HG03135 (cell line): ENCODE results near the gene CUTA.
"Not testable (repeated sequence)": the region's sequence is repeated elsewhere in the genome, so short reads cannot be mapped to it uniquely, and the experiment has no call there.

Experiments
- ATAC-seq: cut with Tn5 transposase; IDR thresholded peaks from one replicate; pipeline ENCODE4 v1.9.1; 2021; ENCODE audit warnings: mild to moderate bottlenecking, moderate library complexity; ENCODE audit not compliant: unreplicated experiment

CUTA gene

DNA sequence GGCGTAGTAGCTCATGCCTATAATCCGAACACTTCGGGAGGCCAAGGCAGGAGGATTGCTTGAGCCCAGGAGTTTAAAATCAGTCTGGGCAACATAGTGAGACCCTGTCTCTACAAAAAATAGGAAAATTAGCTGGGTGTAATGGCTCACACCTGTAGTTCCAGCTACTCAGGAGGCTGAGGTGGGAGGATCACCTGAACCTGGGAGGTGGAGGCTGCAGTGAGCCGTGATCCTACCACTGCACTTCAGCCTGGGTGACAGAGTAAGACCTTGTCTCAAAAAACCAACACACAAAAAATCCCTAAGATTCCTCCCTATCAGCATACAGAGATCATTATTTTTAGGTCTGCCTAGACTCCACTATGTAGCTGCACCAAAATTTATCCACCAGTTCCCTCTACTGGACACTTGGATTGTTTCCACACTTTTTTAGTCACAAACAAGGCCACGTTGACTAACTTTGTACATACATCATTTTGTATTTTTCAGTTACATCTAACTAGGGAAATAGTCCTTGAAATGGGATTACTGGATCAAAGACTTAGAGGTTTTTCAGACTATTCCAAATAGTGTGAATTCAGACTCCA, 10.7 kb downstream of the CUTA start:
- ATAC-seq = no peak

DNA sequence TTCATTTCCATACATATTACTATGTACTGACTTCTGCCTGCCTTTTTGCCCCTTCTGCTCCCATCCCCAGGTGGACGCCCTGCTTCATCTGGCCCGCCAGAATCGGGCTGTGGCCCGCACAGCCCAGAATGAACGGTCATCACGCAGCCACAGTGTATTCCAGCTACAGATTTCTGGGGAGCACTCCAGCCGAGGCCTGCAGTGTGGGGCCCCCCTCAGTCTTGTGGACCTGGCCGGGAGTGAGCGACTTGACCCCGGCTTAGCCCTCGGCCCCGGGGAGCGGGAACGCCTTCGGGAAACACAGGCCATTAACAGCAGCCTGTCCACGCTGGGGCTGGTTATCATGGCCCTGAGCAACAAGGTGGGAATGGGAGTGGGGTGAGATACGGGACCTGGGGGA, 11.8 kb downstream of the CUTA start:
- ATAC-seq = no peak

DNA sequence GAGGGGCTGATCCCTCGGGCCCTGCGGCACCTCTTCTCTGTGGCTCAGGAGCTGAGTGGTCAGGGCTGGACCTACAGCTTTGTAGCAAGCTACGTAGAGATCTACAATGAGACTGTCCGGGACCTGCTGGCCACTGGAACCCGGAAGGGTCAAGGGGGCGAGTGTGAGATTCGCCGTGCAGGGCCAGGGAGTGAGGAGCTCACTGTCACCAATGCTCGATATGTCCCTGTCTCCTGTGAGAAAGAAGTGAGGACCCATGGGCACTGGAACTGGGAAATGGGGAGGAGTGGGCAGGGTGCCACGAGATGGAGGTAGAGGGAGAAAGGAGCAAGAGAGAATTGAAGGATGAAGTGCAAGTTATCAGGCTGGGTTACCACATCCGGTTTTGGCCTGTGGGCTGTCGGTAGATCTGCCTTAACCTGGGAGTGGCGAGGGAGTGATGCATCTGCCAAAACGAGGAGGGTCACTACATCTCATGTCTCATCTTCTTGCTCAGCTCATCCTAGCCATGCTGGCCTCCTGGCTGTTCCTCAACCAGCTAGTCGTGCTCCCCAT, 12.4 kb downstream of the CUTA start:
- ATAC-seq = no peak

DNA sequence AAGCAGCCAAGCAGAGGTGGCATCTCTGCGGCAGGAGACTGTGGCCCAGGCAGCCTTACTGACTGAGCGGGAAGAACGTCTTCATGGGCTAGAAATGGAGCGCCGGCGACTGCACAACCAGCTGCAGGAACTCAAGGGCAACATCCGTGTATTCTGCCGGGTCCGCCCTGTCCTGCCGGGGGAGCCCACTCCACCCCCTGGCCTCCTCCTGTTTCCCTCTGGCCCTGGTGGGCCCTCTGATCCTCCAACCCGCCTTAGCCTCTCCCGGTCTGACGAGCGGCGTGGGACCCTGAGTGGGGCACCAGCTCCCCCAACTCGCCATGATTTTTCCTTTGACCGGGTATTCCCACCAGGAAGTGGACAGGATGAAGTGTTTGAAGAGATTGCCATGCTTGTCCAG, 13.0 kb downstream of the CUTA start:
- no peak for ATAC-seq

DNA sequence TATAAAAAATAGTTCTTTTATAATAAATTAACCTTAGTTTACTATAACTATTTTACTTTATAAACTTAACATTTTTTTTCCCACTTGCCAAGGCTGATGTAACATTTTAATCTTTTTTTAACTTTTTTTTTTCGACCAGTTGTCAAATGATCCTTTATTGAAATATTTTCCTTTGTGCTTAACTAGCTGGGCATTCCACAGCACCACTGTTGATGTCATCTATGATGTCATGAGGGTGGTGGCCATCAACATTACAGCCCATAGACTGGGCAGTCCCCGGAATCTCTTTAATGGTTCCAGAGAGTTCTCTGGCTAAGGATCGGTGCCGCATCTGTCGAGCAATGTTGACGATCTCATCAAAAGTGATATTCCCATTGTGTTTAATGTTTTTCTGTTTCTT, 18.0 kb downstream of the CUTA start:
- ATAC-seq = not testable (repeated sequence)

DNA sequence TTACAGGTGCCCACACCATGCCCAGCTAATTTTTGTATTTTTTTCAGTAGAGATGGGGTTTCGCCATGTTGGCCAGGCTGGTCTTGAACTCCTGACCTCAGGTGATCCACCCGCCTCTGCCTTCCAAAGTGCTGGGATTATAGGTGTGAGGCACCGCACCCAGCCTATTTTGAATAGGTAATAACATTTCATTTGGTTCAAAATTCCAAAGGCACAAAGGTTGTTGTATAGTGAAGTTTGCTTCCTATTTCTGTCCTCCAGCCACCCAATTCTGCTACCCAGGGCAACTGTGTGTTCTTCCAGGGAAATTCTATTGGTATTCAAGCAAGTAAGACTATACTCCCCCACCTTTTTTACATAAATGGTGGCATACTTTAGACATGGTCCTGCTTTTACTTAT, 19.3 kb downstream of the CUTA start:
- not testable (repeated sequence) for ATAC-seq

DNA sequence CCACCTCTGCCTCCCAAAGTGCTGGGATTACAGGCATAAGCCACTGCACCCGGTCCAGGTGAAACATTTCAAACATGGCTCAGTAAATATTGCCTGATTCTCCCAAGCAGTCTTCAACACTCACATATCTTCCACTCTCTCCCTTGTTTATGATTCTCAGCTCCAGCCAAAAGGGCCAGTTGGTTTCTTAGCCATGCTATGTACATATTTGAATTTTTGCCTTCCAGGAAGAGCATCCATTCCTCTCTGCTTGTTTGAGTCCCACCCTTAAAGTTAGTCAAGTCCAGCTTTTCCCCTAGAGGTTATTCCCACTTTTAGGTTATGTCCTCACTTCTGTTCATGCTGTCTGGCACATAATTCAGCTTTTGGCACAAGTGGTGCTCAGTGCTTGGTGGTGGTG, 20.4 kb downstream of the CUTA start:
- ATAC-seq = no peak

DNA sequence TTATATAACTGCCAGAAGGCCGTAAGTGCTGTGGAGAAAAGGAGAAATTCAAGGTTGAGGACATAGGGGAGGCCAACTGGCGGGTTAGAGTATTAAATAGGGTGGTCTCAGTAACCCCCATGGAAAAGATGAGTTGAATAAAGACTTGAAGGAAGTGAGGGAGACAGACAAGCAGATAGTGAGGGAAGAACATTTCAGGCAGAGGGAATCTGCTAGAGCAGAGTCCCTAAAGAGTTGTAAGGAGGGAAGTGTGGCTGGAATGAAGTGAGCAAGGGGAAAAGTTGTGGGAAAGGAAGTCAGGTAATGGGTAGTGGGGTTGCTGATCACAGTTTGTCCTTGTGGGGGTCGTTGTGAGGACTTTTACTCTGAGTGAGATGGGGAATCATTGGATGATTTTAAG, 24.9 kb downstream of the CUTA start:
- ATAC-seq = no peak

DNA sequence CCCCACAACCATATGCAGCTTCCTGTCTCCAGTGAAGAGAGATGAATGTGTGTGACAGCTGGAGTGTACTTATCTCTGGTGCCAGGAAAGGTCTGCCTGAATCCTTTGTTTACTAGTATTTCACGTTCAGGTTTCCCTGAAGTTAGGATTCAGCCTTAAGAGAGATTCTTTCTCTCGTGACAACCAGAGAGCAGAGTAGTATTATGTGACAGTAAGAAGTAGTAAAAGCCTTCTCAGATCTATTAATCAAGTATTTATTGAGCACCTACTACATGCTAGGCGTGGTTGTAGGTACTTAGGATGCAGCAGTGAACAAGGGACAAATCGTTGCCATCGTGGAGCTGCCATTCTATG, 25.3 kb downstream of the CUTA start:
- ATAC-seq = no peak

DNA sequence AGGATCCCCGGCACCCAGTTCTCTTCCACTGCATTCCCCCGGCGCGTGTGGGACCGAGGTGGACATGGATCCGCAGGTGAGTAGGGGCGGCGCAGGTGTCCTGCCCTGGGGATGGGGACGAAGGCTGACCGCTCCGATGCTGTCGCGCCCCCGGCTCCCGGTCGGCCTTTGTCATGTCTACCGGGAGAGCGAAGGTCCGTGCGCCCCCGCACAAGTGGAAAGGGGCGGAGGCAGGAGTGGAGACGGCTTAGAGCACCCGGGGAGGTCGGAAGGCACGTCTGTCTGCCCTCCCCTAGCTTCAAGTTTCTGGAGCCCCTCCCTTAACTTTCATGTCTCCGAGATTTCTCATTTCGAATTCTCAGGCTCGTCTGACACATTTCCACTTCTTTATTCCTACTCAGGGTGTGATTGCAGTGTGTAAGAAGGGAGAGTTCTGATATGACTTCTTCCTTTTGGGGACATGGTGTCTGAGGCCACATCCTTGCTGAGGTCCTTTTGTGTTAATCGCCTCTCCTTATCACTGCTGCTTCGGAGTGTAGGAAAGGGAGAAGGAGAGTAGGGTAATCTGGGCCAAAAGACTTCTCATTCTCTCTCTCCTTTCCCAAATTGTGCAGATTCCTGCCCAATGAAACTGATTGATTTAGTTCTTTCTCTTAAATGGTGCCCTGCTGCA, 25.8 kb downstream of the CUTA start:
- peak; percentile 10 for ATAC-seq

DNA sequence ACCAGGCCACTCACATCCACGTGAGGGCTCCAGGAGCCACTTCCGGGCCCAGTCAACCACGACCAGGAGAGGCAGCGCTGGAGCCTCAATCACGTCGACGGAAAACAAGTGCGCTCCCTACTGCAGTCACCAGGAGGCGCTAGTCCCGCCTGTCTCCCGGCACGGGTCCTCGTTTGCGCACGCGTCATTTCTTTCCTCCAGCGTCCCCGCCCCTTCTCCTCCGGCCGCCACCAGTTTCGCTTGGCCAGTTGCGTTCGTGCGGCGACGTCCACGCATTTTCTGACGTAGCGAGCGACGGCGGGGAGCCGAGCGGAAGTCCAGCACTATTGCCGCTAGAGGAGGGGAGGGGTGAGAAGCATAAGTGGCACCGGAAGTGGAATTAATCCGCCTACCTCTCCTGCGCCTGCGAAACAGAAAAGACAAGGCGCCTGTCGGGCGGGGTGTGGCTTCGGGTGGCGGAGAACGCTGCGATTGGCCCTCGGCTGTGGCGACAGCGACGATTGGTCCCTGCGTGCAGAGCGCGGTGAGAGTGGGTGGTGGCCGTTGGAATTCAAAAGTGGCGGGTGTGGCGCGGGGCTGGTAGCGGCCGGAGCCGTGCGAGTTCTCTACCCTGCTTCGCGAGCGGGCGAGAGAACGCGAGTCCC, 26.5 kb downstream of the CUTA start, which contains the start of gene KIFC1:
KIFC1 (plus strand) TSS at position 546 of the 644 bp plus-strand sequence. CDS start 163 bp downstream, outside the sequence.
- ATAC-seq = peak; percentile 82

DNA sequence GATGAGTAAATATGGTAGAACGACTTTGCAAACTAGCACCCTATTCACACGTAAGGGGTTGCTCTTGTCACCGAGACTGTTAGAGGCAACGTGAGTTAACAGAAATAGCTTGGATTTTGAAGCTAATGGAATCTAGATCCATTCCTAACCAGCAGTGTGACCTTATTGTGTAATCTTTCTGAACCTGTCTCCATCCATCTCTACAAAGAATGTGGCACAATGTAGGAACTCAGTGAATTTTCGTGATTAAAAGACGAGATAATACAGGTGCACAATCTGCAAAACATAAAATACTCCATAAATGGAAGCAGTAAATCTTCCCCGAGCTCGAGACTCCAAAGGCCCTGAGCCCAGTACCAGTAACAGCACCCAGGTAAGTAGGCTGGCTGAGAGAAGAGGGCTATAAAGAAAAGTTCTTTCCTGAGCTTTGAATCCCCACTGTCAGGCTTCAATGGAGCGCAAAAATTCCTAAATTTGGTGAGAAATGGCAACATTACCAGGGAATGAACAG, 27.1 kb downstream of the CUTA start:
- ATAC-seq = no peak

DNA sequence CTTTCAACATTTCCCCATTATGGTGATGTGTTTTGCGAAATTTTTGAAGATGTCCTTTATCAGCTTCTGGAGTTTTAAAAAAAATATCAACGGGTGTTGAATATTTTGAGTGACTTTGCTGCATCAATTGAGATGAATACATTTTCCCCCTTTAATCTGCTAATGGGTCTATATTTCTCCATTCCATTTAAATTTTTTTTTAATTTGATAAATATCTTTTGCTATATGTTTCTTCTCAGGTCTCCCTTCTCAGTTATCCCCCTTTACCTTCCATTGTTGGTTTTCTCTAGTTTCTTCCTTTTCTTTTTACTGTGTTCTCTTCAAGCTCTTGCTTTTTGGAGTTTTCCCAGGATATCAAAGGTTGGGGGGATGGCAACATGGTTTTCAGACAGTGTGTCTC, 27.7 kb downstream of the CUTA start:
- ATAC-seq = no peak

DNA sequence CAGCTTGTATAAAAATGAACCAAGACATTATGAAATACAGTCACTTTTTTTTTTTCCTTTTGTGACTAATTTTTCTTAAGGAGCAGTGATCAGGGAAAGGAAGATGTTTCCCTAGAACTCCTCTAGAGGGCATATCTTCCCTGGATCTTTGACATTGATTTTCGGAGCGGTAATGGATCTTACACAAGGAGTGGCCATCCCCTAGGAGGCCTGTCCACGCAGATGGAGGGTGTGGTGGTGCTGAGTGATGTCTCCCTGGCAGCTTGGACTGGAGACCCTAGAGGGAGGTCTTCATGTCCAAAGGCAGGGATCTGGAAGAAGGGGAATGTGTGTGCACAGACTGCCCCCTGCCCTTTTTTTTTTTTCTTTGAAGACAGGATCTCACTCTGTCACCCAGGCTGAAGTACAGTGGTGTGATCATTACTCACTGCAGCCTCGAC, 33.3 kb downstream of the CUTA start:
- no peak for ATAC-seq

DNA sequence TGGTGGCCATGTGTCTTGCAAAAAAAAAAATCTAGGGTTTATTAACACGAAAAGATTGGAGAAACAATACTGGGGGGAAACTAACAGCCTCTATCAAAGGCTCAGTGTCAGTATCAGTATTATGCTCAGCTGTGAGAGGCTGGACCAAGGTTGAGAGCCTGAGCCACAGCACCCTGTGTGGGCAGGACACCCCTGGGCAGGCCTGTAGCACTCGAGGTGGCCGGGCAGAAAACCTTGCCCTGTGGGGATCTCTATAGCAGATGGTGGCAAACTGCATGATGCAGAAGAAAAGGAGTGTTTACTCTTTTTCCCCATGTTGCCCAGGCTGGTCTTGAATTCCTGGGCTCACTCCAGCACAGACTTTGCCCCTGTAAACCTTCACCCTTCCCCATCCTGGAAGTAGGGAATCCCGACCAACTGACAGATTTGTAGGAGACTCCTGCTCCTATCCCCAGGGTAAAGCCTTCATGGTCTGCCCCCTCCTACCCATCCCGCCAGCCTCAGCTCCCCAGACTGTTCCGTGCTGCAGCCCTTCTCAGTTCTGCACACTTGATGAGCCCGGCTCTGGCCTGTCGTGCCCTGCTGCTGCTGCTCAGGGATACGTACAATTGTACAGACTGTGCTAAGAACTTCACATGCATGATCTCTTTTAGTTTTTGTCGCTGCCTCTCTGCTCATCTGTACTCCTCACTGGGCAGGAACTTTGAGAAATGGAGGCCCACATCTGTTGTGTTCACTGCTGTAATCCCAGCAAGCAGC, 34.3 kb downstream of the CUTA start:
- ATAC-seq = no peak

DNA sequence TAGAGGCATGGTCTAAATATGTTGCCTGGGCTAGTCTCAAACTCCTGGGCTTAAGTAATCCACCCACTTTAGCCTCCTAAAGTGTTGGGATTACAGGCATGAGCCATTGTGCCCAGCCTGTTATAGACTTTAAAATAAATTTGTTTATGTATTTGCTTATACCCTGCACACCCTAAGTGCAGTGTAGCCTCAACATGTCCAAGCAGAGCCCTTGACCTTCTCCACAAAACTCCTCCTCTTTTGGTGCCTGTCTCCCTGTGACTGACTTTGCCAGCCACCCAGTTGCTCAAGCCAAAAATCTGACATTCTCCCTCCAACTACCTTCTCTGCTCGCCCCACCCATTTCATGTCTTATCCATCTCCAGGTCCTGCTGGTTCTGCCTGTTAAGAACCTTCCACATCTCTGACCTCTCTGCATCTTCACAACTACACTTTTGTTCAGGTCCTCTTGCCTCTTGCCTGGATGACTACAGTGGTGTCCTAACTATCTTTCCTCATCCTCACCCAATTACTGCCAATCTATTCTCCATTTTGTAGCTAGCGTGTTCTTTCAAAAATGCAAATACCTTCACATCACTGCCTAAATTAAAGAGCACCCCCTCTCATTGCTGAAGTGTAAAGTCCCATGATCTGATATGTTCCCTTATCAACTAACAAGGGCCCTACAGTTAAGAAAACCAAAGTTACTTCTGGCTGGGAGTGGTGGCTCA, 37.5 kb downstream of the CUTA start:
- ATAC-seq = no peak

DNA sequence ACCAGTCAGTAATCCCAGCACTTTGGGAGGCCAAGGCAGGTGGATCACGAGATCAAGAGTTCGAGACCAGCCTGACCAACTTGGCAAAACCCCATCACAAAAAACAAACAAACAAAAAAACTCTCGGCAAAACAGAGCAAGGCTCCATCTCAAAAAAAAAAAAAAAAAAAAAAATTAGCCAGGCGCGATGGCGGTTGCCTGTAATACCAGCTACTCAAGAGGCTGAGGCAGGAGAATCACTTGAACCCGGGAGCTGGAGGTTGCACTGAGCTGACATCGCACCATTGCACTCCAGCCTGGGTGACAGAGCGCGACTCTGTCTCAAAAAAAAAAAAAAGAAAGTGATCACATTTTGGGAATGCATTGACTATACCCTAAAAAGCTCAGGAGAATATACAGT, 38.7 kb downstream of the CUTA start:
- ATAC-seq = not testable (repeated sequence)

DNA sequence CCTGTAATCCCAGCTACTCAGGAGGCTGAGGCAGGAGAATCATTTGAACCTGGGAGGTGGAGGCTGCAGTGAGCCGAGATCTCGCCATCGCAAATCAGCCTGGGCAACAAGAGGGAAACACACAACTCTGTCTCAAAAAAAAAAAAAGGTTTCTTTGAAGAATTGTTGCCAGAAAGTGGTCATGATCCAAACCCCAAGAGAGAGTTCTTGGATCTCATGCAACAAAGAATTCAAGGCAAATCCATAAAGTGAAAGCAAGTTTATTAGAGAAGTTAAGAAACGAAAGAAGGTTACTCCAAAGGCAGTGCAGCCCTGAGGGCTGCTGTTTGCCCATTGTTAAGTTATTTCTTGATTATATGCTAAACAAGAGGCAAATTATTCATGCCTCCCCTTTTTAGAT, 40.7 kb downstream of the CUTA start:
- ATAC-seq = no peak

DNA sequence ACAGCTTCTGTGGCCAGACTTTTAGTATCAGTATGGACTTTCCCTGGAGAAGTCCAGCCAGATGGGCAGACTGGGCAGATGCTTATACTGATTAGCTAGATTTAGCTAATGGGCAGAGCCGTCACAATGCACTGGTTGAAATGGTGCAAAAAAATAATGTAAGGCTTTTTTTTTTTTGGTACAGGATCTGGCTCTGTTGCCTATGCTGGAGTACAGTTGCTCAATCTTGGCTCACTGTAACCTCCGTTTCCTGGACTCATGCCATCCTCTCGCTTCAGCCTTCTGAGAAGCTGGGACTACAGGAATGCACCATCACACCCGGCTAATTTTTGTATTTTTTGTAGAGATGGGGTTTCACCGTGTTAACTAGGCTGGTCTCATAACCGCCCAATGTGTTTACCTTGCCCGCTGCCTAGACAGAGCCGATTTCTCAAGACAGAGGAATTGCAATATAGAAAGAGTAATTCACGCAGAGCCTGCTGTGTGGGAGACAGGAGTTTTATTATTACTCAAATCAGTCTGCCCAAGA, 42.7 kb downstream of the CUTA start:
- no peak for ATAC-seq
